ENCODE measurements around the gene MYH9.

Gene MYH9

DNA sequence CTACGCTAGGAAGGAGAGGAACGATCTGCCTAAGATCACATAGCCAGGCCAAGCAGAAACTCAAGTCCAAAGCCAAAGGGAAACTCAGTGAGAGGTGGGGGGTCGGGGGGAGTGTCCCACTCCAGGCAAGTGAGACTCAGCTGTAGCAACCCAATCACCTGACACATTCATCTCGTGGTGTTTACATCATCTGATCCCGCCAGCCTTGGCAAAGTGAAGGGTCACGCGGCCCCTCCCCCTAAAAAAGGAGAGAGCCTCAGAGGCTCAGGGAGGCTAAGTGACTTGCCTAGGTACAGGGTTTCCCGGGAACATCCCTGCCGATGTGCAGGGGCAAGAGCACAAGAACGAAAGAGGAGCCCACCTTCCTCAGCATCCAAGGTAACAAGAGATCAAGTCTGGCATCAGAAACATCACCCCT lies 21.5 kb downstream of the MYH9 start:
- no peak for DNase-seq

DNA sequence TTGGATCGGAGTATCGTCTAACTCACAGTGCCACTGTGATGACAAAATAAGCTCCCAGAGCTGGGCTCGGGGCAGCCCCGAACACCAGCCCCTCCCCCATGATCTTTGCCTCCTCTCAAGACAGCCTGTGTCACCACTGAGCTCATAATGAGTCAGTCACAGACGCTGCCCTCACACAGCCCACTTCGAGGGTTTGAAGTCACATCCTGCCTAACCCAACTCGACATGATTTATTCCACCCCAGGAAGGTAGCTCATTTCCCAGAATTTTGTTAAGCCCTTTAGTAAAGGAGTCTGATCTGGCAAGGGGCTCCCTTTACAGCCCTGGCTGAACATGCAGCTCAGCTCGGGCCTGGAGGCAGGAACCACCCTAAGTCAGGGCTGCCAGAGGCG lies 22.8 kb downstream of the MYH9 start:
- peak; percentile 94 for DNase-seq

DNA sequence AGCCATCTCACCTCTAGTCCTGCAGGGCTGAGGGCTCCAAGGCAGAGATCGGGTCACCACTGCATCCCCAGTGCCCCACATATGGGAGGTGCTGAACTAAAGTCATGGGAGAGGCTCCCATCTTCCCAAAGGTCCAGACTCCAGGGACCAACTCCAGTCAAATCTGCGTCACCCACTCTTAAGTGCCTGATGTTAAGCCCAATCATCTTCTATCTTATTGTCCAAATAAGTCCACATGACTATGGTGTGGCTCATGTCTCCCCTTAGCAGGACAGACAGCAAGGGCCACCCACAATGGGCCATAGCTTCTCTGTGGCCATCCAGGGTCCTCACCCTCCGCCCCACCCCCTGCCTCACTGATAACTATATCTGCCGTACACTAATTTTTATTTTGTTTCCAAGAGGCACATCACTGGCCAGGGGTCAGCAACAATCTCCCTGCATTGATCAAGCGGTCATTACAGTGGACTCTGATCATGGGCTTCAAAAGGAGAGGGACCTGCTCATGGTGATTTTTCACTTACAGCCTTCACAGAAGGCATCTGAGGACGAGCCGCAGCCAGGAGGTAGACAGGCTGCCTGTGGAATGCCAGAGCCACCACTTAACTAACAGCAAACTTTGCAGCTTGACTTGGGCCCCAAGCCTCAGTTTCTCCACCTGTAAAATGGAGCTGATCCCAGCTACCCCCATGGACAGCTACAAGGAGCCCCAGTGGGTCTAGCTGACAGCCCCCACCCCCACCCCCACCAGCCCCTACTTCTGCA lies 23.3 kb downstream of the MYH9 start:
- DNase-seq, result no peak

DNA sequence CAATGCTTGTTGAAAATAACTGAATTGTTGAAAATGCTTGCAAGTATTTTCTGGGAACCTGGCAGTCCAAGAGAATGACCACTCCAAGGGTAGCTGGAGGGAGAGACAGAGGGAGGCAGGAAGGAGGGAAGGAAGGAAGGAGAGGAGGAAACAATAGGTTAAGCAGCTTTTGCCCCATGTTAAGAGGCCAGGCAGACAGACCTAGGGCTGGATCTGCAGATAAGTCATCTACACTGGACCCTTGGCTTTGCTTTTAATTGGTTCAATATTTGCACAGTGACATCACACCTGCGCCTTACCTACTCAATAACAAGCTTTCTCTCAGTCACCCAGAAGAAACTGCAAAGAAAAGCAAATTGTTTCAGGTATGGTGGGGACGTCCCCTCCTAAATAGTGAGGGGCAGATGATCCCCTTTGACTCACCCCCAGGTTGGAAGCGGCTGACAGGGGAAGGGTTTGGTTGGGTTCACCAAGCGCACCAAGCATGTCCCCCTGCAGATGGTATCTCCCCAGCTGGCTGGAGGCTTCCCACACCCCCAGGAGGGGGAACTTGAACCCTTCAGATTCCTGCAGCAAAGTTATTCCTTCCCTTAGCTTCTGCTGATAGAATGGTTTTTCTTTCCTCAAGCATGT lies 24.3 kb downstream of the MYH9 start:
- no peak for DNase-seq

DNA sequence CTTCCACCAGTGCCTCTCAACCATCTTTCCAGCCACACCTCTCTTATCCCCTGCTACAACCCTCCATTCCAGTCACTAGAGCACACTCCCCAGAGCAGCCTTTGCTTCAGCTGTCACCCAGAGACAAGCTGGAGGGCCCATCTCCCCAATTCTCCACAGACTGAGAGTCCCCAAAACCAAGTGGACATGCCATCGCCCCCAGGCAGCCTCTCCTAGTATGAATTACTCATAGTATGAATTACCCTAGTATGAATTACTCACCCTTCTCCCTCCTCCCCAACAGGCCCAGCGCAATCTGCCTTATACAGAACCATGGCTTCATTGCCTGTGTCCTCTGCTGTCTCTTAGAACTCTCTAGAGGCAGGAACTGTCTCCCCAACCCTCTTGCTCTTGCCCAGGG lies 24.8 kb downstream of the MYH9 start:
- DNase-seq, result no peak

DNA sequence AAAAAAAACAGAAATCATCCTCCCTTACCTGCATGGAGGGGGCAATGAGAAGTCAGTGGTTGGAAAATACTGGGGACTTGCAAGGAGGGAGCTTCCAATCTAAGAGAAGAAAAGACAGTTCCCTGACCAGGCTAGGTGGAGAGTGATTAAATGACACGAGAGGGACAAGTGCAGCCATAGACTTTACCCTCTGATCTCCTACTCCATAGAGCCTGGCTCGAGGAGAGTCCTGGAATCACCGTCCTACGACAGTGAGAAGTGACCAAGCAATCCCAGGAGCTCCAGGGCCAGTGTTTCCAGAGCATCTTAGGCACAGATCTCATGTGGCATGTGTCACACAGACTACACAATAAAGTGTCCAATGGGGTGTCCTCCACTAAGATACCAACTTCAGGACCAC lies 25.7 kb downstream of the MYH9 start:
- DNase-seq, result no peak

DNA sequence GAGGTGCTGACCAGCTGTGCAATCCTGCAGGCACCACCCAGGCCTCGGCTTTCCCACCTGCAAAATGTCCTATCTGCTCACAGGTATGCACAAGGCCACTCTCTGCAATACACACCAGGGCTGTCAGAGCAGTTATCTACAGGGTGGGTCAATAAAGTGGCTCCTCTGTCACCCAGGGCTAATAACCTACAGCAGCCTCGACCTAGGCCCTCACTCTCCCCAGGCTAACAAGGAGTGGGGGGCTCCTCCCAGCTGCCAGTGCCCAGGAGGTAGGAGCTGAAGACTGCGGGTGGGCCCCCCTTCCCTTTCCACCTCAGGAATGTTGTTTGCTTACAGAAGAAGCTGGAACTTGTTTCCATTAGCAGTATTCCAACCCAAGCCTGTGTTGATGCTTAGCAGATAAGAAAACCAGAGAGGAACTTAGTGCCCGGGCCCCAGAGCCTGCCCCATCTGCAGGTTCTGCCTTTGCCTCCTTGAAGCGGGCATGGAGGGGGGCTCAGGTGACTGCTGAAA lies 26.8 kb downstream of the MYH9 start:
- no peak for DNase-seq

DNA sequence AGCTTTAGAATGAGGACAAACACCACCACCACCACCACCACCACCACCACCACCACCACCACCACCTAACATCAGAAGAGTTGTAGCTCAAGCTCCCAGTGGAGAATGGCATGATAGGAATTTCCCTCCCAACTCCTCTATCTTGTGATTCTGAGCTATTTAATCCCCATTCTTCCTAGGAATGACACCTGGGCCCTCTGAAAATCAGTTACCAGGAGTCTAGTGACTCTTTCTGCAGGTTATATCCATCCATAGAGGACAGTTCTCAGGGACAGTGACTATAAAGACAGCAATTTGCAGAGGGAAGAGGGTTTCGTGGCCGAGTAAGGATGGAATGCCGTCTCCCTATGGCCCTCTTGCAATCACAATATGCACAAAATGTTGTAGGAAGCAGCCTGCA lies 27.8 kb downstream of the MYH9 start:
- DNase-seq, result no peak

DNA sequence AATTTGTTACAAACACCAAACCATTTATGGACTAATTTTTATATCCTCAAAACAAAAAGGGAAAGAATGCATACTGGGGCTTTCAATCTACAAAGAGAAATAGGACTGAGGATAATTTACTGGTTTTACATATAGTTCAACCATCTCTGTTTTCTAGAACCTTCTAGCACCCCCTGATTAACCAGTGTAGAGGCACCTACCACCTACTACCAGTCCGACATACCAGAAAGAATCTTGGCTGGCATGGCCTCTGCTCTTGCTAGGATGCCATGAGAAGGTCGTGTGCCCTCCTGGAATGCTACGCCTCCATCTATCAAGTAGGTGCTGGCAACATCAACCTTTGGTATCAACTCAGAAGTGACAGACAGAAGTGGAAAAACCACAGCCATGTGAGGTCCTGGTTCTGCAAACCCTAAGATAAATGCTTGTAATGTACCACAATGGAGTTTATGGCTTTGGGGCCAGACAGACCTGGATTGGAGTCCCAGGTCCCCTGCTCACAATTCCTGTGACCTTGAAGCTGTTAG lies 28.2 kb downstream of the MYH9 start:
- DNase-seq, result no peak

DNA sequence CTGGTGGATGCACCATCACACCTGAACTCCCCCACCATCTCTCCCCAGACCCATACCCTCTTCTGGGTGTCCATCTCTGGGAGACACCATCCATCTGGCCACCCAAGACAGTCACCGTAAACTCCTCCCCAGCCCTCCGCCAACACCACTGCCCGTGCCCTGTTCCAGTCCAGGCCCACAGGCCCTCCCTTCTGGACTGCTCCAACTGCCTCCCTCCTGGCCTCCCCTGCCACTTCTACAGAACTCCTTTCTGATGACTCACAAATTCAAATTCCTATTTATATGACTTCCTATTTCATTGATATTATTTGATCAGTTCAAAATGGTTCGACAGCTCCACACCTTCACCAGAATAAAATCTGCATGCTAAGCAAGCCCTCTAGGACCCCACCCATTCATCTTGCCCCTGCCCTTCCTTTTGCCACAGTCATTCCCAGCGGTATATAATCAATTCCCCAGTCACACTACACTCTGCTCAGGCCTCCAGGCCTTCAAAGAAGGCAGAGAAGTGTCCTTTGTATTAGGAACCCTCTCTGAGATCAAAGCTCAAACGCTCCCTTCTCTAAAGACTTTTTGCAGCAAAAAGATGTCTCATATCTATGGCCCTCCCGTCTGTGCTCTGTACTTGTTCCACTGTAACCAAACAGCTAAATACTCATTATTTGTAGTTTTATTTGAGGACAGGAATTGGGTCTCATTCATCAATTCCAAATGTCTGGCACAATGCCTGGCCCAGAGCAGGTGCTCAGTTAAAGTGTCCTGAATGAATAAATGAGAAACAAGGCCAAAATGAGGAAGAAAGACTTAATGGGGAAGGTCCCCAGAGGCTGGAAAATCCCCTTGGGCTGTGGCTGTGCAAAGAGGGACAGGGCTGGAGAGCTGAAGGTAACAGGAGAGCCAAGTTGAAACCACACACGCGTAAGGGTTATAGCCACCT lies 29.0 kb downstream of the MYH9 start:
- peak; percentile 62 for DNase-seq

DNA sequence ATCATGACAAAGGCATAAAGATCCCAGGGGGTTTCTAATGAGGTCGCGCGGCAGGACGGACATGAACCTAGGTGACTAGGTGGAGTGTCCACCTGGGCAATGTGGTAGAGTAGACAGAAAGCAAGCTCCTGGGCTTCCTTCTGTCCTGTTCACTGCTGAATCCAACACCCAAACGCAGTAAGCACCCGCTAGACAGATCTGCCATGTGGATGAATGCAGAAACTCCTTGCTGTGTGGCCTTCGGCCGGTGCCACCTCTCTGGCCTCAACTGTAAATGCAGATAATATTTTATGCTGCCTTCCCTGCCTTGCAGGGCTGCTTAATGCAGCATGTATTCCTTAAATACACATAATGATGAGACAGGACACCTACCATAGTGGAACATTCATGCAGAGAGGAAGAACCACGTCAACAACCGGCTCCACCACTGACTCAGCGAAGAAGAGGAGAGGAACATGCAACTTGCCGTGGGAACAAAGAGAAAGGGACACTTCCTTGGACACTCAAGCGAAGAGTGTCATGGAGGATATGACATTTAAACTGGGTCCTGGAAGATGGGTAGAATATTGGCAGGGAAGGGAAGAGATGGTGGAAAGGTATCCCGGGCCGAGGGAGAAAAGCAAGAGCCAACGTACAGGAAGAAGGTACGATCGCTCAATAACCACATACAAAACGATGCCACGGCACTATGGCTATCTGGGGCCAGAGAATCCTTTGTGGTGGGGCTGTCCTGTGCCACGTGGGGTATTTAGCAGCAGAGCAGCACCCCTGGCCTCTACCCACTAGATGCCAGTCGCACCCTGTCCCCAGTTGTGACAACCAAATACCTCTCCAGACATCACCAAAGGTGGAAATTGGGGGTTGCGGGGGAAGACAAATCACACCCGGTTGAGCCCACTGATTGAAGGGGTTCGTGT lies 30.8 kb downstream of the MYH9 start:
- DNase-seq, result peak; percentile 63

DNA sequence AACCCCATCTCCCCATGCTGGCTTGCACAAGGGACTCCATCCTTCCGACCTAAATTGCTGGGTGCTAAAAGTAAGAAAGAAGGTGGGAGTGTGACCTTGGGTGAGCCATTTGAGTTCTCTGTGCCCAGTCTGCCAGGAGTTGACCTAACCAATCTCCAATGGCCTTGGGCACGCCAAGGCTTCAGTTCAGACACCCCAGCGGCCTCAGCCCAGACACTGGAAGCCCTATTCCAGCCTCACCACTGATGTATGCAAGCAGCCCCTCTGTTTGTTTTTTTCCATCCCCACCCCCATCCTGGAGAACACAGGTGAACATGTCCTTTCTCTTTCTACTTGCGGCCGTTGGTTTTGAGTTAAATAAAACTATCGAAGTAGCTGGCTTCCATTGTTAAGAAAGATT lies 31.9 kb downstream of the MYH9 start:
- DNase-seq, result no peak

DNA sequence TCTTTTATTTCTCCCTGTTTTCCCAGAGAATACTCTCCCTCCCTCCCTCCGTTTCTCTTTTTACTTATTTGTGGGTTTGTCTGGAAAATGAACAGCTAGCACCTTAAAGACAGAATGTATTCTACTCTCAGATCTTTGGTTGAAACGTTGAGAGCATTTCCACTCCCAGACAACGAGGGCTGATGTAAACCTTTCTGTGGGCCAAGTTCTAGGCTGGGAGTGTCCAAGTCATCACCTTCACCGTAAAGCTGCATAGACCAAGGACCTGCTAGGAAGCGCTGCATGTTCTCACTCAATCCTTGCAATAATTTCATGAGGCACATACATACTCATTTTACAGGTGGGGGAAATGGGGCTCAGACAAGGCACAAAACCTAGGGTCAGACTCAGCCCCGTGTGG lies 32.4 kb downstream of the MYH9 start:
- DNase-seq, result no peak

DNA sequence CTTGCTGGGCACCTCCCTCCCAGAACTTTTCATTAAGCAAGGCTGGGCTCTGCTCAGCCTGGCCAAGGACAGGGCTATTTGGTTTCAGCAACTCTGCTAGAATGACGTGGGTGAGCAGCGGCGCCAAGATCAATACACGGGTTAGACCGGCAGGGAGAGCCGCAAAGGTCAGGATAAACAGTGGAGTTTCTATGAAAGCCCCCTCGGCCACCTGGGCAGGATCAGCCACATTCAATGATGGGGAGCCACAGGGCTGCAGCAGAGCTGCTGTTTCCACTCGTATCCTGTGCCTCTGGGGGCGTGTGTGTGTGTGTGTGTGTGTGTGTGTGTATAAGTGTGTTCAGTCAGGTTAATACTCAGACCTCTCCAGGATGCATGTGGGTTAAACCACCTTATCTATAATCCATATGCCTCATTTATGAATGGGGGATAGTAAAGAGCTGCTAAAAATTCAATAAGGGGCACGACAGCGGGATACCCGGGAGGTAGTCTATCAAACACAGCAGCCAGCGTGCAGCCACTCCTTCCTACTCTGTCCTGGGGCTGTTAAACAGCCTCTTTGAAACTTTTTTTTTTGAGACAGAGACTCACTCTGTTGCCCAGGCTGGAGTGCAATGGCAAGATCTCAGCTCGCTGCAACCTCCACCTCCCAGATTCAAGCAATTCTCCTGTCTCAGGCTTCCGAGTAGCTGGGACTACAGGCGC lies 34.8 kb downstream of the MYH9 start:
- DNase-seq, result no peak

DNA sequence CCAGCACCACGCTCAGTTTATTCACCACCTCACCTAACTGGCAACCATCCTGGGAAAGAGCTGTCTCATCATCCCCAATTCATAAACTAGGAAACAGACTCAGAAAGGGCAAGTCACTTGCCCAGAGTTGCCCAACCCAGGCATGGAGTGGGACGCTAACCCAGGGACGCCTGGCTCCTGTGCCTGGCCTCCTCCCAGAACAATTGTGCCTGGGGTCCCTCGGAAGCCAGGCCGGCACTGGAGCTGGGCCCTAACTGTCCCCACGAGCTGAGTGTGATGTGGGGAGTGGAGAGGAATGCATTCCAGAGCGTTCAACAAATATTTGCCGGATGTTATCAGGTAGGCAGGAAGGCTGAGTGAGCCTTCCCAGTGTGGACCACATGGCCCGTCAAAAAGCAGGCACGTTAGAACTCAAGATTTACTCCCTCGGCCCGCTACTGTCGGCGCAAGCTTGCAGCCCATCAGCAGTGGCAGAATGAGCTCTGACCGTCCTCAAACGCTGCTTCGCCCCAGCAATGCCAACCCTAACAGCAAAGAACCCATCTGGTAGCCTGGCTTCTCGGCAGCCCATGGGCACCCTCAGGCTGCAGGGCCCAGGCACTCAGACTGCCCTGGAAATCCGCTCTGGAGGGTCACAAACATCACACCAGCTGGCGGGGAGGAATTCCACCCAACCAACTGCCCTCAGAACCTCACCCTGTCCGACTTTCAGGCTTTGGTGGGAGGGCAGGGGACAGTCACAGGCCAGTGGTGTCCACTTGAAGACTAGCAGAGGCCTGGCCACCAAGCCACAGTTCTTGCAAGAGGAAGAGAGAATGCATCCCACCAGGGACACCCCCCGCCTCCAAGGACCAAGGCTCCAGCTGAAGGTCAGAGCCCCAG lies 35.6 kb downstream of the MYH9 start:
- DNase-seq, result no peak

DNA sequence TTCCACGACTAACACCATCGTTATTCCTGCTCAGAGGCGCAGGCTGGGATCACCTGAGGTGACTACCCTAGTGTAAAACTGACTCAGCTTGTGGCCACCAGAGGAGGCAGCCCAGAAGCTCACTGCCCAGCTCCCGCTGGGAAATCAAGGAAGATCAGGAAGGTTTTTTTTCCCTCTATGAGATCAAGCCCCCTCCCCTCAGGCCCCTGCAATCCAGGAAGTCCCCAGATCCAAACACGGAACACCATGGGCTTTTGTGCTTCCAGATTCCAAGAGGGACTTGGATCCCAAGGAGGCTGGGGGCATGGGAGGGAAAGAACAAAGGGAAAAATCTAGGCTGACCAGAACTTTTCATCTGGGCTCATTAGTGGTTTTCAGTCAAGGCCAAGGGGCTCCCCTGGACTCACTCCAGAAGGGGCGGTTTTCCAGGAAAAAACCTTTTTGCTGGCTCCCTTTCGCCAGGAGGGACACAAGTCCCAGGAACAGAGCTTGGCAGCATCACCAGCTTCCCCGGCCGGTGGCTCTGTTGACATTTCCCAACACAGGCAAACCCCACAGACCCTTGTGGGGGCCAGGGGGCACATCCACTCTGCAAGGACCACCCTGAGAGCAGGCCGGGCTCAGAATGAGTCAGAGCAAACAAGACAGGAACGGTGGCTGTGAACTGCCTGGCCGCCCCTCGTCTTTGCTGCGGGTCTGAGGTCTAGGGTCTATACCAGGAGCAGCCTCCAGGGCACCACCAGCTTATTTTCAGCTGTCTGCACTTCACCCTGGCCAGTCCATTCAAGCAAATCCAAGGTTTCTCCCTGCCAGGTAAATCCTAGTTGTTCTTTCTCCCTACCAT lies 36.8 kb downstream of the MYH9 start:
- no peak for DNase-seq

DNA sequence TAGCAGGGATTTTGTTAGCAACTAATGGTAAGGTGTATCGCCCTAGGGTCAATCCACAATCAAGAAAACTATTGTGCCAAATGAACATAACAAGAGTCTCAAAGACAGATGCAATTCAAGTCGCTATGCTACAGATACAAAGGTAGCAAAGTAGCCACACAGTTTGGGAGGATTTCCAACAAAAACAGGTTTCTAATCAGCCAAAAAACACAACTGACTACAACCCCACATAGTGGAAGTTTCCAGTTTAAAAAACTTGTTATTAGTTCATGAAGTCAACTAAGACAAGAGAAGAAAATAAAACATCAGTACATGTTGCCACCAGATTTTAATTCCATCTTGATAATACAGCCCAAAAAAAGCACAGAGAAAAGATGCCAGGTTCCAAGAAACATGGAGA lies 38.0 kb downstream of the MYH9 start:
- DNase-seq, result no peak

DNA sequence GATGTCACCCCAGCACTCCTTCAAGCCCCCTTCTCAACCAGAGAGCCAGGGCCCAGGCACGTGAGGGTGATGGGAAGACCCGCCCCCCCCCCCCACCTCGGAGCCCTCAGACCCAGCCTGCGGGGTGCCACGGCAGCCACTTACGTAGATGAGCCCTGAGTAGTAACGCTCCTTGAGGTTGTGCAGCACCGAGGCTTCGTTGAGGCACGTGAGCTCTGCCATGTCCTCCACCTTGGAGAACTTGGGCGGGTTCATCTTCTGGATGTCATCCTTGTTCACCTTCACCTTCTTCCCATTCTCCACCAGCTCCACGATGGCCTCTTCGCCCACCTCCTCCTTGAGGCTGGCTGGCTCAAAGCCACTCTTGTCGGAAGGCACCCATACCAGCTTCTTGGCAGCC lies 39.0 kb downstream of the MYH9 start:
- DNase-seq, result no peak

DNA sequence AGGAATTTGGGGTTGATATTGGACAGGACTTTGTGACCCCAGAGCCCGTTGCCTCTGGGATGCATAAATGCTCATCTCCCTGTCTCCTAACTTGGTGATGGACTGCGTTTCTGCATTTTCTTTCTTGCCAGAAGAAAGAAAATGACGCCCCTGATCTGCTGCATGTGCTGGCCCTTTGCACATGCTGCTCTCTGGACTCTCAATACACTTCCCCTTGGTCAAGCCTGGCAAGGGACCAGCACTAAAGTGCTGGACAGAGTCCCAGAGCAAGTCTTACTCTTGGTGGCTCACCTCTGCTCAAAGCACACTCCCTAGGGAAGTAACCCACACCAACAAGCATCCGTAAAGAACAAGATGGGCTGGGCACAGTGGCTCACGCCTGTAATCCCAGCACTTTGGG lies 40.7 kb downstream of the MYH9 start:
- DNase-seq, result no peak

Data from CD4-positive, alpha-beta T cell treated with Interleukin-15 for 1 hour (primary cell).